Karpas-422 (cell line): ENCODE measurements around the gene NBEA. TPM values are rescaled to one million over a fixed set of nuclear protein-coding genes. Genes with fewer than 3 reads are reported as not detected.
"Not testable (repeated sequence)": the region's sequence is repeated elsewhere in the genome, so short reads cannot be mapped to it uniquely, and the experiment has no call there.

ENCODE experiments used
- DNase-seq: peaks from one replicate; pipeline ENCODE4 v3.0.0-alpha.2; 2015
- H2AFZ ChIP-seq: fragments of 200-600 bp; sonication (generic); 2 replicates; pipeline ENCODE4 v1.6.1; 2014; ENCODE audit warnings: antibody characterized with exemption, low read length, mixed read lengths
- H3K27ac ChIP-seq: fragments of 200-600 bp; sonication (generic); 2 replicates; pipeline ENCODE4 v1.5.1; 2014; ENCODE audit warnings: mild to moderate bottlenecking, low read length, moderate library complexity
- H3K27me3 ChIP-seq: fragments of 200-600 bp; sonication (generic); 2 replicates; pipeline ENCODE4 v1.6.1; 2014; ENCODE audit warnings: low read length, mixed read lengths
- H3K36me3 ChIP-seq: fragments of 200-600 bp; sonication (generic); 2 replicates; pipeline ENCODE4 v1.6.1; 2014; ENCODE audit warnings: low read length, mixed read lengths; ENCODE audit not compliant: insufficient read depth
- H3K4me1 ChIP-seq: fragments of 200-600 bp; sonication (generic); 2 replicates; pipeline ENCODE4 v1.6.1; 2014; ENCODE audit warnings: mild to moderate bottlenecking, low read length, mixed read lengths
- H3K4me2 ChIP-seq: fragments of 200-600 bp; sonication (generic); 2 replicates; pipeline ENCODE4 v1.6.1; 2014; ENCODE audit warnings: low read length, low read depth, mild to moderate bottlenecking; ENCODE audit not compliant: poor library complexity, severe bottlenecking
- H3K4me3 ChIP-seq: fragments of 200-600 bp; sonication (generic); 2 replicates; pipeline ENCODE4 v1.5.1; 2014; ENCODE audit warnings: mild to moderate bottlenecking, antibody characterized with exemption, low read length, mixed read lengths
- H3K79me2 ChIP-seq: fragments of 200-600 bp; sonication (generic); 2 replicates; pipeline ENCODE4 v1.6.1; 2014; ENCODE audit warnings: mild to moderate bottlenecking, low read length, mixed read lengths
- H3K9ac ChIP-seq: fragments of 200-600 bp; sonication (generic); 2 replicates; pipeline ENCODE4 v1.6.0; 2014; ENCODE audit warnings: low read length
- H3K9me2 ChIP-seq: fragments of 200-600 bp; sonication (generic), shearing (Covaris generic); replicated peaks from 2 replicates; pipeline ENCODE4 v1.6.0; 2014; ENCODE audit warnings: mild to moderate bottlenecking, low read length, moderate library complexity; ENCODE audit not compliant: insufficient read depth
- H3K9me3 ChIP-seq: fragments of 300-700, 200-600 bp; sonication (generic); 2 replicates; pipeline ENCODE4 v1.6.1; 2014; ENCODE audit warnings: low read length, mixed read lengths
- H4K20me1 ChIP-seq: fragments of 200-600 bp; sonication (generic); 2 replicates; pipeline ENCODE4 v1.6.1; 2014; ENCODE audit warnings: mild to moderate bottlenecking, antibody characterized with exemption, low read length, low read depth; ENCODE audit not compliant: insufficient read depth
- total RNA-seq: library from RNA; depleted of rRNA; stranded (reverse); fragments of >200 nt; shearing (Covaris generic); gene quantifications from 2 replicates; pipeline ENCODE4 v1.2.3, GENCODE V29; 2014; ENCODE audit warnings: low replicate concordance

The NBEA gene
- total RNA-seq, 1 experiment from 2014 or later, result 4.0 TPM

DNA sequence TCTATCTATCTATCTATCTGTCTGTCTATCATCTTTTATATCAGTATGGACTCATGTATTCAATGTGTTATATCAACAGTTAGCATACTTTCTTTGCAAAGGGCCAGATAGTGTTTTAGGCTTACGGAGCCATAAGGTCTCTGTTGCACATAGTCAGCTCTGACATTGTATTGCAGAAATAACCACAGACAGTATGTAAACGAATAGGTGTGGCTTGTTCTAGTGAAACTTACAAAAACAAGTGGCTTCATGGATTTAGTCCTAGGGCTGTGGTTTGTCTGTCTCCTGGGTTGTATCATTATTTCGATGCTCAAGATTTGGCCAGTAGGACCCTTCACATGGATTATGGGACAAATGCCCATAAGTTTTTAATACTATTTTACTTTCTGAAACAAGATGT is 171.5 kb downstream of the NBEA start:
- H4K20me1 ChIP-seq, H3K79me2 ChIP-seq, DNase-seq, H3K4me1 ChIP-seq, H2AFZ ChIP-seq, H3K4me3 ChIP-seq, H3K4me2 ChIP-seq, H3K27me3 ChIP-seq, H3K9me3 ChIP-seq, H3K27ac ChIP-seq, H3K9me2 ChIP-seq, H3K9ac ChIP-seq, H3K36me3 ChIP-seq: not testable (repeated sequence)

DNA sequence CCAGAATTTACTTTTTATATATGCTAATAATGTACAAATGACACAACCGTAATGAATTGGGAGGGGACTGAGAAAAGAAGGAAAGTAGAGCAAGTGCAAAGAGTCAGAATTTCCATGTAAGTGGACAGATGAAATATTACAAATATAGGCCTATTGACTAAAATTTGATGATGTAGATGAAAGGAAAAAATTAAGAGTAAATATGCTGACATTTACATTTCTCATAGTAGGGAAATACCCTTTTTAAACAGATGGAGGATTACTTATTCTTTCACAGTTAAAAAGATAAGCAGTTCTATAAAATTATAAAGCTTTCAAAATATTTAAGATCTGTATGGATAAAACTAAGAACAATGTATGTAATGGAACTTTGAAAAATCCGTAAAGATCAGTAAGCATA is 185.4 kb downstream of the NBEA start:
- Histone ChIP-seq H4K20me1 (no peaks in the 10 kb centered on the region), H3K4me1 (no peaks in the 10 kb centered on the region), H3K9me3 (no peaks in the 10 kb centered on the region), H2AFZ (no peak overlapping the region), H3K27ac (no peak overlapping the region), H3K79me2 (no peaks in the 10 kb centered on the region), H3K9ac (no peak overlapping the region), H3K36me3 (no peaks in the 10 kb centered on the region), H3K4me2 (no peak overlapping the region), H3K9me2 (no peaks in the 10 kb centered on the region), H3K27me3 (no peaks in the 10 kb centered on the region), H3K4me3 (no peak overlapping the region)
- no peak for DNase-seq

DNA sequence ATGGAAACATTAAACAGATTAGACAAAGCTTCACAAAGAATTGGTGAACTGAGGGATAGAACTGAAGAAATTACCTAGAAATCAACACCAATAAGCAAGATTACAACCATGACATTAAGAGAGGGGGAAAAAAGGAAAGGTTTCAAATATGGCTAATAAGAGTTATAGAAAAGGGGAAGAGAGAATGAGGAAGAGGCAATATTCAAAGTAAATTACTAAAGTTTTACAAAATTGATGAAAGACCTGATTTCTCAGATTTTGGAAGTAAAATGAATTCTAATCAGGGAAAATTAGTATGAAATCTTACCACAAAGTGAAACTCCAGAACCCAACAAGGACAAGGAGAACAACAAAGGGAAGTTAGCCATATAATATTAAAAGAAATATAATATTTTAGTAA is 187.4 kb downstream of the NBEA start:
- no peak overlapping the region for H3K4me2 ChIP-seq
- no peak for DNase-seq
- no peaks in the 10 kb centered on the region for H3K4me1 ChIP-seq

DNA sequence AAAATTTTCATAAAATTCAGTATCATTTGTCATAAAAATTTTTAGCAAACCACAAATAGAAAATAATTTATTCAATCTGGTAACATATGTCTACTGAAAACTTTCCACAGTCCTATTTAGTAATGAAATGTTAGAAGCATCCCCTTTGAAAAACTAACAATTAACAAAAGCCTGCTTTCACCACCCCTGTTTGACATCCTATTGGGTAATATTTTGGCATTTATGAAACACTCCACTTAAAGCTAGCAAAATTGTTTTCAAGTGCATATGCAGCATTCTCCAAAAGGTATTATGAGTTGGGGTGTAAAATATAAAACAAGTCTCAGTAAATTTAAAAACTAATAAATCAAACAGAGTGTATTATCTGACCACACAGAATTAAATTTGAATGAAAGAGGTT is 189.4 kb downstream of the NBEA start:
- Histone ChIP-seq H3K9ac (no peak overlapping the region), H3K4me1 (no peaks in the 10 kb centered on the region), H3K27ac (no peak overlapping the region), H3K4me2 (no peak overlapping the region), H3K4me3 (no peak overlapping the region), H3K27me3 (no peaks in the 10 kb centered on the region), H3K9me2 (no peaks in the 10 kb centered on the region), H3K36me3 (no peaks in the 10 kb centered on the region), H4K20me1 (no peaks in the 10 kb centered on the region), H3K9me3 (no peaks in the 10 kb centered on the region), H3K79me2 (no peaks in the 10 kb centered on the region), H2AFZ (no peak overlapping the region)
- no peak for DNase-seq

More for the DNA sequence above, 187.4 kb downstream of the NBEA start:
- Histone ChIP-seq H4K20me1 (no peaks in the 10 kb centered on the region), H3K36me3 (no peaks in the 10 kb centered on the region), H3K9me2 (no peaks in the 10 kb centered on the region), H3K79me2 (no peaks in the 10 kb centered on the region), H3K27me3 (no peaks in the 10 kb centered on the region), H3K4me3 (no peak overlapping the region), H3K9me3 (no peaks in the 10 kb centered on the region), H2AFZ (no peak overlapping the region), H3K9ac (no peak overlapping the region), H3K27ac (no peak overlapping the region)

DNA sequence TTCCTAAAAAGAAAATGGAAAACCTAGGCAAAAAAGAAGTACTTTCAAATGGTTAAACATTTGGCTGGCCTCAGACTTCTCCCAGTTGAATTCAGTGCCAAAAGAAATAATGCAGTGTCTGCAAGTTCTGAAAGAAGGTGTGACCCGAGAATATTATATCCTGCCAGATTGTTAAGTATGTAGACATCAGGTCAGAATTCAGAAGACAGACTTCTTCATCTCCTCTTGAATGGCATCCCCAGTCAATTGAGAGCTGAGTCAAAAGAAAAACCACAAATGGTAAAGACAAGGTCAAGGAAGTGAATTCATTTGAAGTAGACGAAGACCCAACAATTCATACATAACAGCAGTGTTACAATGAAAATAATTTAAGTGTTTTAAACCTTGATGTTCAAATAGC is 194.5 kb downstream of the NBEA start:
- Histone ChIP-seq H3K4me3 (no peak overlapping the region), H4K20me1 (no peaks in the 10 kb centered on the region), H3K4me2 (no peak overlapping the region), H3K27ac (no peak overlapping the region), H3K27me3 (no peaks in the 10 kb centered on the region), H3K79me2 (no peaks in the 10 kb centered on the region), H3K9me2 (no peaks in the 10 kb centered on the region), H3K36me3 (no peaks in the 10 kb centered on the region), H3K9me3 (no peaks in the 10 kb centered on the region), H3K9ac (no peak overlapping the region), H3K4me1 (no peaks in the 10 kb centered on the region), H2AFZ (no peak overlapping the region)
- DNase-seq, result no peak

DNA sequence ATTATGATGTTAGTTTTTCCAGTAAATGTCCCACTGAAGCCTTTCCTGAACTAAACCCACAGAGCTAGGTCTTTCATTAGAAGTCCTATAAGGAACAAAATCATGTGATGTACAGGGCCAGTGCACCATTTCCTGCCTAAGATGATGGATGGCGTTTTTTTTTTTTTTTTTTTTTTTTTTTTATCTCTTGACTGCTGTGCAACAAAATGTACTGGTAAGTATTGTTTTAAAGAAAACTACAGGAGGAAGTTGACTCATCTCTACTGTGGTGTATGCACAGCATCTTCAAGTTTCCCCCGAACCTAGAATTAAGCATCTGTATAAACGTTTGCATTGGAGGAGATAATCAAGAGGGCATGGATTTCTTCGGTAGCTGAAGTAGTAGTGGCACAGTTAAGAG is 197.5 kb downstream of the NBEA start:
- Histone ChIP-seq H3K4me2 (no peak overlapping the region), H3K9ac (no peak overlapping the region), H3K4me3 (no peak overlapping the region), H3K4me1 (no peaks in the 10 kb centered on the region), H3K36me3 (no peaks in the 10 kb centered on the region), H3K9me2 (no peaks in the 10 kb centered on the region), H3K27me3 (no peaks in the 10 kb centered on the region), H2AFZ (no peak overlapping the region), H3K27ac (no peak overlapping the region), H4K20me1 (no peaks in the 10 kb centered on the region), H3K9me3 (no peaks in the 10 kb centered on the region), H3K79me2 (no peaks in the 10 kb centered on the region)
- DNase-seq, result no peak

DNA sequence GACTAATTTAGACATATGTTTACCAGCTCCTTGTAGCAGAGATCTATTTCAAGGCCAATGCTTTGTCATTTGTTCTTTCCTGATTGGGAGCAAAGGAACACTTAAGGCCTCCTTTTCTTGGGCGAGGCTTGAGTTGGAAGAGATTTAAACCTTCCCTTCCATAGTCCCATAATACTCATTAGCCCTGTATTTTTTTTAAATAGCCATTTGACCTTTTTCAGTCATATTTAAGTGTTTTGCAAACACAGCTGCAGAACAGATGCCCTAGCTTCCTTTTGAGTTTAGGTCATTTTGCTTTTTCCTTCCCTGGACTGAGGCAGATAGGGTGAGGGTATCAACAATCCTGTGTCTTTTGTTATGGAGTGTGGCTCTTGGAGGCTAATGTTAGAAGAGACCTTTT is 198.3 kb downstream of the NBEA start:
- Histone ChIP-seq H3K36me3 (no peaks in the 10 kb centered on the region), H3K9ac (no peak overlapping the region), H4K20me1 (no peaks in the 10 kb centered on the region), H3K9me3 (no peaks in the 10 kb centered on the region), H3K4me2 (no peak overlapping the region), H3K27me3 (no peaks in the 10 kb centered on the region), H3K4me1 (no peaks in the 10 kb centered on the region), H3K27ac (no peak overlapping the region), H3K9me2 (no peaks in the 10 kb centered on the region), H2AFZ (no peak overlapping the region), H3K79me2 (no peaks in the 10 kb centered on the region), H3K4me3 (no peak overlapping the region)
- DNase-seq, result no peak

DNA sequence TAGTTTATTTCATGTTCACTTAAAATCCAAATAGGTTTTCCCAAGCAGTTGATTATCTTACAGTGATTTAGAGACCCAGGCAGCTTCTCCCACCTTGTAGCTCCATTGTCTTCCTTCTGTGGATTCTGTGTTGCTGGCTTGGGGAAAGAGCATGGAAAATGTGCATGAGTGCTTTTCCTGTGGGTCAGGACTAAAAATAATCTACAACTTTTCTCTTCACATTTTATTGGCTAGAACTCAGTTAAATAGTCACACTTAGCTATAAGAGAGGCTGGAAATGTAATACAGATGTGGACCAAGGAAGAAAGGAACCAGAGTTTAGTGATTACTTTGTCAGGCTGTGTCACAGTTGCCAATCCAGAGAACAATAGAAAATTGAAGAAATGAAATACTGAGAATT is 198.8 kb downstream of the NBEA start:
- H3K4me3 ChIP-seq, result no peak overlapping the region
- no peak overlapping the region for H3K4me2 ChIP-seq
- H3K9me3 ChIP-seq, result no peaks in the 10 kb centered on the region
- H3K9me2 ChIP-seq, result no peaks in the 10 kb centered on the region
- H3K27me3 ChIP-seq, result no peaks in the 10 kb centered on the region
- H3K36me3 ChIP-seq, result no peaks in the 10 kb centered on the region
- no peaks in the 10 kb centered on the region for H3K4me1 ChIP-seq
- no peak for DNase-seq
- H2AFZ ChIP-seq, result no peak overlapping the region
- no peaks in the 10 kb centered on the region for H4K20me1 ChIP-seq
- H3K79me2 ChIP-seq, result no peaks in the 10 kb centered on the region
- H3K9ac ChIP-seq, result no peak overlapping the region
- no peak overlapping the region for H3K27ac ChIP-seq

DNA sequence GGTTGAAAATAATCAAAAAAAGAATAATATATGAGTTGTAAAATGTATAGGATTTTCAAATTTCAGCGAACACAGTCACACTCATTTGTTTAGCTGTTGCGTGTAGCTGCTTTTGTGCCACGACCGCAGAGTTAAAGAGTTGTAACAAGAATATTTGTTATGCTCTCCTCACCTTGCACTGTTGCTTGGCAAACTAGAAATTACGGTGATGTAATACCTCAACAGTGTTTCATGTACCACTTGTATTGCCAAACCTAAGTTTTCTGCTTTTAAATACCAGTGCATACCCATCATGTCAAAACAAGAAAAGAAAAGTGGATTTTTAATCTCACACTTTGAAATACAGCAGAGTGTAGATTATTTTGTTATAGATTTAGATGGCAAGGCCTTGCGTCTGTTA is 201.1 kb downstream of the NBEA start:
- Histone ChIP-seq H3K4me3 (no peak overlapping the region), H3K4me2 (no peak overlapping the region), H2AFZ (no peak overlapping the region)

More for the DNA sequence above, 201.1 kb downstream of the NBEA start:
- Histone ChIP-seq H3K79me2 (no peaks in the 10 kb centered on the region), H3K27me3 (no peaks in the 10 kb centered on the region), H4K20me1 (no peaks in the 10 kb centered on the region), H3K4me1 (no peaks in the 10 kb centered on the region), H3K36me3 (no peaks in the 10 kb centered on the region), H3K27ac (no peak overlapping the region), H3K9me2 (no peaks in the 10 kb centered on the region), H3K9ac (no peak overlapping the region), H3K9me3 (no peaks in the 10 kb centered on the region)
- no peak for DNase-seq
